Ascending aorta (tissue), 2 donors: ENCODE measurements around the gene LAMA4. TPM values are rescaled to one million over a fixed set of nuclear protein-coding genes. Genes with fewer than 3 reads are reported as not detected.

ENCODE experiments used
- DNase-seq, 2 donors: peaks; one replicate each; pipeline ENCODE4 v3.0.0-alpha.2; 2019; ENCODE audit warnings: low spot score in 2 of 2
- H3K27ac ChIP-seq, 2 donors: fragments of 200-600 bp; sonication (generic); one replicate each; pipeline ENCODE4 v1.5.1; 2016 to 2017; ENCODE audit warnings: mild to moderate bottlenecking in 1 of 2
- H3K27me3 ChIP-seq: fragments of 200-600 bp; sonication (generic); one replicate; pipeline ENCODE4 v1.5.1; 2017
- H3K36me3 ChIP-seq, 2 donors: fragments of 200-600 bp; sonication (generic); one replicate each; pipeline ENCODE4 v1.5.1; 2016
- H3K4me1 ChIP-seq, 2 donors: fragments of 200-600 bp; sonication (generic); one replicate each; pipeline ENCODE4 v1.5.1; 2016 to 2017; ENCODE audit warnings: mild to moderate bottlenecking in 1 of 2
- H3K4me3 ChIP-seq, 2 donors: fragments of 200-600 bp; sonication (generic); one replicate each; pipeline ENCODE4 v1.5.1; 2016 to 2017; ENCODE audit warnings: mild to moderate bottlenecking in 1 of 2
- H3K9me3 ChIP-seq, 2 donors: fragments of 200-600 bp; sonication (generic); one replicate each; pipeline ENCODE4 v1.5.1; 2016
- intact Hi-C: fragments of 100-400 bp; cut with DNase I; formaldehyde crosslinking; loops from one replicate; pipeline ENCODE4 v1.15.1; 2023
- total RNA-seq: library from RNA; depleted of rRNA; stranded (reverse); fragments of >200 nt; gene quantifications from one replicate; pipeline ENCODE4 v1.1.0, GENCODE V29; 2016
- TF ChIP-seq, protein P1 (sequence below), 3 experiments: fragments of 200-600 bp in 2 of 3; fragments of 450-650 bp in 1 of 3; sonication (generic) in 2 of 3; IDR thresholded peaks; one replicate each; pipeline ENCODE4 v1.5.1; 2016 to 2019; ENCODE audit warnings: antibody characterized with exemption in 3 of 3, mild to moderate bottlenecking in 1 of 3, moderate library complexity in 1 of 3

Gene LAMA4
- total RNA-seq, 1 donor from 2014 or later, result 49.0 TPM

DNA sequence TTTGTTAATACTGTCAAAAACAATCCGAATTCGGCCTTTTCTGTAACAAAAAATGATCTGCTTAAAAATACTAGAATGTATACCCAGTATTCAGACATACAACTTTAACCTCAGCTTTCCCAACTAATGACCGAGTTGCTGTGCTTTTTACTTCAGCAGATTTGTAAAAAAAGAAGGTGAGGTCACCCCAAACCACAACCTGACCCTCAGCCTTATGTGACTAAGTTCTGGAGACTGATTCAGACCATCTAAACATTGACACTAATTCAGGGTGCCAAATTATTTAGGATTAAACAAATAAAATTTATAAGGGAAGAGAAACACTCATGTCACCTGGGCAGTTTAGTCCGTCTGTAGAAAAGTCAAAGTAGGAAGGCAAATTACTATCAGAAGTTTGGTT is 192.8 kb downstream of the LAMA4 start:
- DNase-seq, result no peak
- Histone ChIP-seq H3K36me3 (no peaks in the 10 kb centered on the region), H3K4me3 (no peak overlapping the region), H3K27me3 (no peaks in the 10 kb centered on the region), H3K4me1 (no peaks in the 10 kb centered on the region), H3K27ac (no peak overlapping the region), H3K9me3 (no peaks in the 10 kb centered on the region)
- TF ChIP-seq, protein P1, sequence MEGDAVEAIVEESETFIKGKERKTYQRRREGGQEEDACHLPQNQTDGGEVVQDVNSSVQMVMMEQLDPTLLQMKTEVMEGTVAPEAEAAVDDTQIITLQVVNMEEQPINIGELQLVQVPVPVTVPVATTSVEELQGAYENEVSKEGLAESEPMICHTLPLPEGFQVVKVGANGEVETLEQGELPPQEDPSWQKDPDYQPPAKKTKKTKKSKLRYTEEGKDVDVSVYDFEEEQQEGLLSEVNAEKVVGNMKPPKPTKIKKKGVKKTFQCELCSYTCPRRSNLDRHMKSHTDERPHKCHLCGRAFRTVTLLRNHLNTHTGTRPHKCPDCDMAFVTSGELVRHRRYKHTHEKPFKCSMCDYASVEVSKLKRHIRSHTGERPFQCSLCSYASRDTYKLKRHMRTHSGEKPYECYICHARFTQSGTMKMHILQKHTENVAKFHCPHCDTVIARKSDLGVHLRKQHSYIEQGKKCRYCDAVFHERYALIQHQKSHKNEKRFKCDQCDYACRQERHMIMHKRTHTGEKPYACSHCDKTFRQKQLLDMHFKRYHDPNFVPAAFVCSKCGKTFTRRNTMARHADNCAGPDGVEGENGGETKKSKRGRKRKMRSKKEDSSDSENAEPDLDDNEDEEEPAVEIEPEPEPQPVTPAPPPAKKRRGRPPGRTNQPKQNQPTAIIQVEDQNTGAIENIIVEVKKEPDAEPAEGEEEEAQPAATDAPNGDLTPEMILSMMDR (IDR thresholded peaks at IDR 0.05), result no peak
- intact Hi-C loops, result no loop called here

Other genes with a start within 250 kb of the LAMA4 start
- not detected for gene CCN6, start 200.5 kb downstream of the LAMA4 start, total RNA-seq
- gene TUBE1, start 167.1 kb downstream of the LAMA4 start, total RNA-seq, result 6.0 TPM
- 5.5 TPM for gene FAM229B, start 167.0 kb downstream of the LAMA4 start, total RNA-seq
- not detected for gene RFPL4B, start 92.8 kb upstream of the LAMA4 start, total RNA-seq